Neuronal stem cell (in vitro differentiated cells): Measurements from ENCODE around the gene HEATR9. TPM values are rescaled to one million over a fixed set of nuclear protein-coding genes. Genes with fewer than 3 reads are reported as not detected.

Experiments
- DNase-seq: peaks from one replicate; pipeline ENCODE4 v3.0.0-alpha.2; 2013; ENCODE audit warnings: low spot score
- H2AFZ ChIP-seq: one replicate; pipeline ENCODE4 v1.6.1; 2013; ENCODE audit warnings: mild to moderate bottlenecking, low read length, inconsistent platforms
- H2AK5ac ChIP-seq: 2 replicates; pipeline ENCODE4 v1.6.1; 2013; ENCODE audit warnings: low read depth, mild to moderate bottlenecking, inconsistent platforms, low read length, moderate library complexity, mixed read lengths
- H2BK120ac ChIP-seq: 2 replicates; pipeline ENCODE4 v1.6.1; 2013; ENCODE audit warnings: low read depth, mild to moderate bottlenecking, inconsistent platforms, low read length, moderate library complexity, mixed read lengths
- H2BK12ac ChIP-seq: one replicate; pipeline ENCODE4 v1.6.1; 2013; ENCODE audit warnings: low read length, inconsistent platforms
- H2BK15ac ChIP-seq: 2 replicates; pipeline ENCODE4 v1.6.1; 2013; ENCODE audit warnings: mild to moderate bottlenecking, low read length, inconsistent platforms, mixed read lengths
- H2BK5ac ChIP-seq: one replicate; pipeline ENCODE4 v1.6.1; 2013; ENCODE audit warnings: inconsistent platforms, mild to moderate bottlenecking, low read length, moderate library complexity
- H3K14ac ChIP-seq: one replicate; pipeline ENCODE4 v1.6.1; 2013; ENCODE audit warnings: low read length, inconsistent platforms
- H3K18ac ChIP-seq: 2 replicates; pipeline ENCODE4 v1.6.1; 2013; ENCODE audit warnings: low read length, inconsistent platforms
- H3K23ac ChIP-seq: 2 replicates; pipeline ENCODE4 v1.6.1; 2013; ENCODE audit warnings: low read depth, mild to moderate bottlenecking, mixed read lengths, low read length, inconsistent platforms; ENCODE audit not compliant: poor library complexity
- H3K27ac ChIP-seq: replicated peaks from 3 replicates; pipeline ENCODE4 v1.5.1; 2013; ENCODE audit warnings: low read length, inconsistent platforms
- H3K27me3 ChIP-seq, 3 experiments: 2 replicates each; pipeline ENCODE4 v1.6.1; 2013; ENCODE audit warnings: low read length in 3 of 3, mild to moderate bottlenecking in 2 of 3, inconsistent platforms in 1 of 3, low read depth in 1 of 3, mixed read lengths in 1 of 3, moderate library complexity in 1 of 3; ENCODE audit not compliant: control insufficient read depth in 3 of 3, insufficient read depth in 3 of 3
- H3K36me3 ChIP-seq, 2 donors: replicated peaks in 1 of 2; 2 replicates each; pipeline ENCODE4 v1.6.1; 2013; ENCODE audit warnings: low read length in 2 of 2; ENCODE audit not compliant: control insufficient read depth in 2 of 2, insufficient read depth in 2 of 2
- H3K4ac ChIP-seq: 2 replicates; pipeline ENCODE4 v1.6.1; 2013; ENCODE audit warnings: inconsistent platforms, mild to moderate bottlenecking, low read length, moderate library complexity
- H3K4me1 ChIP-seq, 2 donors: 1 replicate in 1 of 2; 2 replicates in 1 of 2; pipeline ENCODE4 v1.6.1; 2013; ENCODE audit warnings: low read length in 2 of 2, low read depth in 1 of 2; ENCODE audit not compliant: control insufficient read depth in 2 of 2, insufficient read depth in 1 of 2
- H3K4me2 ChIP-seq: one replicate; pipeline ENCODE4 v1.6.1; 2013; ENCODE audit warnings: mild to moderate bottlenecking, low read length, inconsistent platforms; ENCODE audit not compliant: insufficient read depth, poor library complexity, severe bottlenecking
- H3K4me3 ChIP-seq, 2 donors: 2 replicates each; pipeline ENCODE4 v1.5.1; 2013; ENCODE audit warnings: low read length in 2 of 2, mild to moderate bottlenecking in 2 of 2, inconsistent platforms in 1 of 2, moderate library complexity in 1 of 2
- H3K79me1 ChIP-seq: one replicate; pipeline ENCODE4 v1.6.1; 2013; ENCODE audit warnings: low read depth, mild to moderate bottlenecking, inconsistent platforms, low read length, moderate library complexity
- H3K9ac ChIP-seq: one replicate; pipeline ENCODE4 v1.6.1; 2013; ENCODE audit warnings: mild to moderate bottlenecking, low read depth, low read length, inconsistent platforms; ENCODE audit not compliant: poor library complexity
- H3K9me3 ChIP-seq, 2 donors: replicated peaks in 1 of 2; 2 replicates each; pipeline versions ENCODE3 to v1.6.1; 2013; ENCODE audit warnings: low read length in 2 of 2, mild to moderate bottlenecking in 2 of 2, inconsistent platforms in 1 of 2, low read depth in 1 of 2, mixed read lengths in 1 of 2, moderate library complexity in 1 of 2; ENCODE audit not compliant: control insufficient read depth in 2 of 2, insufficient read depth in 1 of 2
- H4K8ac ChIP-seq: one replicate; pipeline ENCODE4 v1.6.1; 2013; ENCODE audit warnings: low read depth, mild to moderate bottlenecking, inconsistent platforms, low read length, moderate library complexity
- H4K91ac ChIP-seq: one replicate; pipeline ENCODE4 v1.6.1; 2013; ENCODE audit warnings: low read length, low read depth, mild to moderate bottlenecking, inconsistent platforms; ENCODE audit not compliant: poor library complexity
- WGBS, 2 donors: extraction: QIAGEN DNeasy Blood & Tissue Kit; methylation state at CpG; one replicate each; pipeline ENCODE4 v1.1.7; 2013; ENCODE audit warnings: missing lambda C conversion rate in 2 of 2, mixed read lengths in 1 of 2; ENCODE audit not compliant: insufficient read length in 2 of 2, insufficient replicate concordance in 1 of 2; ENCODE audit errors: extremely low coverage in 2 of 2; 5-methylcytosine and 5-hydroxymethylcytosine counted together
- polyA plus RNA-seq, 2 experiments: library from polyadenylated mRNA; stranded (reverse); fragments of 200-250 nt; gene quantifications; one replicate each; pipeline ENCODE4 v1.2.3, GENCODE V29; 2013

Gene HEATR9
- not detected for polyA plus RNA-seq (2013, experiment 1 of 2)
- polyA plus RNA-seq (2013, experiment 2 of 2), result not detected

- H3K4me2 ChIP-seq, result no peak within 1 kb of the TSS
- no peak within 1 kb of the TSS for H3K23ac ChIP-seq
- no peak within 1 kb of the TSS for H4K8ac ChIP-seq
- H3K36me3 ChIP-seq, result no peaks in the 10 kb centered on the region
- no peak within 1 kb of the TSS for H3K4ac ChIP-seq
- H3K9me3 ChIP-seq, result no peaks in the 10 kb centered on the region
- no peak within 1 kb of the TSS for H2BK120ac ChIP-seq
- H2BK5ac ChIP-seq, result no peak within 1 kb of the TSS
- H2BK15ac ChIP-seq, result no peak within 1 kb of the TSS
- H4K91ac ChIP-seq, result no peak within 1 kb of the TSS
- no peak within 1 kb of the TSS for H2BK12ac ChIP-seq
- H3K27me3 ChIP-seq, result no peaks in the 10 kb centered on the region
- no CpG with 5 or more reads among the region's 3 CpGs for WGBS, 2 donors
- H2AFZ ChIP-seq, result no peak within 1 kb of the TSS
- H3K79me1 ChIP-seq, result no peaks in the 10 kb centered on the region
- no peak within 1 kb of the TSS for H3K9ac ChIP-seq
- H3K14ac ChIP-seq, result no peak within 1 kb of the TSS
- H3K4me1 ChIP-seq, result no peaks in the 10 kb centered on the region
- no peak within 1 kb of the TSS for H2AK5ac ChIP-seq
- no peak within 1 kb of the TSS for H3K27ac ChIP-seq
- no peak within 1 kb of the TSS for H3K18ac ChIP-seq
- no peak within 1 kb of the TSS for H3K4me3 ChIP-seq
- no peak for DNase-seq
Observed at GRCh38 chr17:35868737-35869136, at the start of gene HEATR9. Gene HEATR9 (minus strand): TSS chr17:35868891. CDS start chr17:35868742, 149 bp downstream.

- H3K18ac ChIP-seq, result no peak overlapping the region
- H2BK5ac ChIP-seq, result no peak overlapping the region
- H2BK15ac ChIP-seq, result no peak overlapping the region
- H3K9ac ChIP-seq, result no peak overlapping the region
- no peak overlapping the region for H3K4me3 ChIP-seq
- H4K8ac ChIP-seq, result no peak overlapping the region
- H3K27me3 ChIP-seq, result no peaks in the 10 kb centered on the region
- H3K9me3 ChIP-seq, result peaks cover 0 to 4% of the 10 kb centered on the region in 2 donors
- H3K14ac ChIP-seq, result no peak overlapping the region
- H3K36me3 ChIP-seq, result peaks cover 4 to 6% of the 10 kb centered on the region in 2 donors
- H2AK5ac ChIP-seq, result no peak overlapping the region
- no peaks in the 10 kb centered on the region for H3K79me1 ChIP-seq
- no peak overlapping the region for H2BK12ac ChIP-seq
- WGBS, 2 donors, result no CpG with 5 or more reads among the region's 29 CpGs
- no peak overlapping the region for H3K4me2 ChIP-seq
- H3K23ac ChIP-seq, result peak overlapping the region; percentile 13
- no peak overlapping the region for H3K4ac ChIP-seq
- no peak overlapping the region for H3K27ac ChIP-seq
- no peak overlapping the region for H4K91ac ChIP-seq
- H2BK120ac ChIP-seq, result no peak overlapping the region
- H2AFZ ChIP-seq, result no peak overlapping the region
- no peaks in the 10 kb centered on the region for H3K4me1 ChIP-seq
- no peak for DNase-seq
Observed at GRCh38 chr17:35917519-35918213, 49.0 kb upstream of the HEATR9 start.

GRCh38 chr17:35915153-35915964, 46.7 kb upstream of the HEATR9 start:
- no peak overlapping the region for H2BK15ac ChIP-seq
- H3K36me3 ChIP-seq, result peaks cover 0 to 4% of the 10 kb centered on the region in 2 donors
- H2BK12ac ChIP-seq, result no peak overlapping the region
- no peaks in the 10 kb centered on the region for H3K79me1 ChIP-seq
- DNase-seq, result no peak
- H3K27ac ChIP-seq, result no peak overlapping the region
- no peak overlapping the region for H3K14ac ChIP-seq
- H3K4me3 ChIP-seq, result no peak overlapping the region
- no peak overlapping the region for H2AK5ac ChIP-seq
- no peak overlapping the region for H2BK120ac ChIP-seq
- no peak overlapping the region for H3K4ac ChIP-seq
- H3K9me3 ChIP-seq, result peaks cover 0 to 4% of the 10 kb centered on the region in 2 donors
- H3K4me1 ChIP-seq, result no peaks in the 10 kb centered on the region
- no peak overlapping the region for H3K9ac ChIP-seq
- no peak overlapping the region for H2BK5ac ChIP-seq
- no peak overlapping the region for H2AFZ ChIP-seq
- no CpG with 5 or more reads among the region's 3 CpGs for whole genome bisulfite sequencing, 2 donors
- no peak overlapping the region for H4K8ac ChIP-seq
- H3K27me3 ChIP-seq, result no peaks in the 10 kb centered on the region
- H3K23ac ChIP-seq, result no peak overlapping the region
- H3K18ac ChIP-seq, result no peak overlapping the region
- no peak overlapping the region for H3K4me2 ChIP-seq
- no peak overlapping the region for H4K91ac ChIP-seq

- Histone ChIP-seq H2BK12ac (no peak overlapping the region), H2BK15ac (no peak overlapping the region), H4K91ac (no peak overlapping the region), H2BK5ac (no peak overlapping the region), H3K9ac (no peak overlapping the region), H3K27ac (no peak overlapping the region), H4K8ac (no peak overlapping the region), H3K4me3 (no peak overlapping the region), H3K14ac (no peak overlapping the region), H3K4me2 (no peak overlapping the region), H3K4me1 (no peaks in the 10 kb centered on the region), H2AK5ac (no peak overlapping the region), H3K79me1 (no peaks in the 10 kb centered on the region), H3K9me3 (peaks cover 0 to 7% of the 10 kb centered on the region in 2 donors), H3K4ac (no peak overlapping the region), H3K36me3 (peaks cover 0 to 3% of the 10 kb centered on the region in 2 donors), H2BK120ac (no peak overlapping the region), H3K23ac (no peak overlapping the region), H2AFZ (no peak overlapping the region), H3K27me3 (no peaks in the 10 kb centered on the region), H3K18ac (no peak overlapping the region)
- no CpG with 5 or more reads among the region's 1 CpG for WGBS, 2 donors
- DNase-seq, result no peak
Observed at GRCh38 chr17:35914354-35914753, 45.7 kb upstream of the HEATR9 start.
